Embryonic facial prominence (tissue), 1 donor: Measurements from ENCODE around the gene EPN1.

Experiments used
- DNase-seq: peaks from one replicate; pipeline ENCODE4 v3.0.0-alpha.2; 2016; ENCODE audit errors: extremely low spot score

EPN1 gene

GRCh38 chr19:55660991-55661390, 14.0 kb upstream of the EPN1 start:
- no peak for DNase-seq

GRCh38 chr19:55661826-55662225, 13.2 kb upstream of the EPN1 start:
- DNase-seq = no peak

GRCh38 chr19:55663846-55664536, 11.0 kb upstream of the EPN1 start:
- DNase-seq = no peak

DNA sequence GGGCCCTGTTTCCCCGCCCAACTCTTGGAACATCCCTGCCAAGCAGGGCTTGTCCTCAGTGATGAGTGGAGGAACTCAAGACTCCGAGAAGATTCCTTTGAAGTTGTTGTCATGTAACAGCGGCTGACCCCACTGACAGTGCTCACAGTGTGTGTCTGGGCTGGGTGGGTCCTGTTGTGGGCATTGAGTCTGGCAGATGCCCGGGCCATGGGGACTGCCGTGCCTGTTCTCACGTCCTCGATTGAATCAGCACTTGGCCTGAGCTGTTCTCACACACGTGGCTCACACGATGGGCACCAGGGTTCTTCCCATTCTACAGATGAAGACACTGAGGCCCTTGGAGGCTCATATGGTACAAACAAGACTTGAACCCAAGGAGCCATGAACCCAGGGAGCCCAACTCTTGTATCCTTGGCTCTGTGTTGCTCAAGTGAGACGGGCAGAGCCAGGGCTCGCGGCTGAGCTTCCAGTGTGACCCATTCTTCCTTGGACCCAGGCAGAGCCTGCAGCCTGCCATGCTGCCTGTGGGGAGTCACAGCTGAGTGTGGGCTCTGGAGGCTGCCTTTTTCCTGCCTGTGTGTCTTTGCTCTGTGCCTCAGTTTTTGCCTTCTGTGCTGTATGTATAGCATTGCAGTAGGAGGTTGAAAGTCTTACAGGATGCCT, 8.6 kb upstream of the EPN1 start:
- no peak for DNase-seq

GRCh38 chr19:55667006-55667381, 8.0 kb upstream of the EPN1 start:
- DNase-seq = no peak

GRCh38 chr19:55667511-55667910, 7.5 kb upstream of the EPN1 start:
- no peak for DNase-seq

DNA sequence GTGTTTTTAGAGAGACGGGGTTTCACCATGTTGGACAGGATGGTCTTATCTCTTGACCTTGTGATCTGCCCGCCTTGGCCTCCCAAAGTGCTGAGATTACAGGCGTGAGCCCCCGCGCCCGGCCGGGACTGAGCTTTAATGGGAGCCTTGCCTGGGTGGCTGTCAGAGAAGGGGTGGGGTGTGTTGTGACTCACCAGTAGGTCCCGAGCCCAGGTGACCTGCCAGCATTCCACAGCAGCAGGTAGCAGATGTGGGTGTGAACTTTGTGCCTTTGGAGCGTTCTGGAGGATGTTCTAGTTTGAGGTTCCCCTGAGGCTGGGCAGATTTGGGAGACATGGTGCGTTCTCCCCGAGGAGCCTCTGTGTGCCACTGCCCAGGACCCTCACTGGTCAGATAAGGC, 7.1 kb upstream of the EPN1 start:
- DNase-seq = no peak

- no peak for DNase-seq
These were observed 6.2 kb upstream of the EPN1 start for GRCh38 chr19:55668603-55669348.

DNA sequence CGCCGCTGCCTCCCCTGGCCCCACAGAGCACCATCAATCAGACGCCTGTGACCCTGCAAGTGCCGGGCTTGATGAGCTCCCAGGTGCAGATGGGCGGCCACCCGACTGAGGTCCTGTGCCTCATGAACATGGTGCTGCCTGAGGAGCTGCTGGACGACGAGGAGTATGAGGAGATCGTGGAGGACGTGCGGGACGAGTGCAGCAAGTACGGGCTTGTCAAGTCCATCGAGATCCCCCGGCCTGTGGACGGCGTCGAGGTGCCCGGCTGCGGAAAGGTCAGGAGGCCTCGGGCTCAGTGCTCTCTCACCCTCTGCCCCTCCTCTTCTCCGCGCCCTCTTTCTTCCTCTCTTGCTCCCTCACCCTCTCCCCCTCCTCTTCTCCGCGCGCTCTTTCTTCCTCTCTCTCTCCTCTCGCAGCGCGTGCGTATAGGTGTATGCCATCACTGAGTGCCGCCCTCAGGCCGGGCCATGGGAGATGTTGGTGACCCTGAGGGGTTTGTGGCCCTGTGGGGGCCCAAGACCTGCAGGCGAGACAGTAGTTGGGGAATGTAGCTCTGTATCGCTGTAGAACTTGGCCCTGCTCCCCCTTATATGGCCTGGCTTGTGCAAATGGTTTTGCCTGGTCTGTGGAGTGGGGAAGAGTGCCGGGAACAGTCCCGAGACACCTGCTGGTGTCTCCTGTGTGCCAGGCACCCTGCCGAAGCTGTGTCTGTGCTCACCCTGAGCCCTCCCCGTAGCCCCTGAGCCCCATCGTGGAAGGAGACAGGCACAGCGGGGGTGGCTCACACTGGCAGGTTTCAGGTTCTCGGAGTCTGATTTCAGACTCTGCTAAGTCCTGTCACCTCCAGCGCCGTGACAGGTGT, 5.4 kb upstream of the EPN1 start:
- DNase-seq = no peak

DNA sequence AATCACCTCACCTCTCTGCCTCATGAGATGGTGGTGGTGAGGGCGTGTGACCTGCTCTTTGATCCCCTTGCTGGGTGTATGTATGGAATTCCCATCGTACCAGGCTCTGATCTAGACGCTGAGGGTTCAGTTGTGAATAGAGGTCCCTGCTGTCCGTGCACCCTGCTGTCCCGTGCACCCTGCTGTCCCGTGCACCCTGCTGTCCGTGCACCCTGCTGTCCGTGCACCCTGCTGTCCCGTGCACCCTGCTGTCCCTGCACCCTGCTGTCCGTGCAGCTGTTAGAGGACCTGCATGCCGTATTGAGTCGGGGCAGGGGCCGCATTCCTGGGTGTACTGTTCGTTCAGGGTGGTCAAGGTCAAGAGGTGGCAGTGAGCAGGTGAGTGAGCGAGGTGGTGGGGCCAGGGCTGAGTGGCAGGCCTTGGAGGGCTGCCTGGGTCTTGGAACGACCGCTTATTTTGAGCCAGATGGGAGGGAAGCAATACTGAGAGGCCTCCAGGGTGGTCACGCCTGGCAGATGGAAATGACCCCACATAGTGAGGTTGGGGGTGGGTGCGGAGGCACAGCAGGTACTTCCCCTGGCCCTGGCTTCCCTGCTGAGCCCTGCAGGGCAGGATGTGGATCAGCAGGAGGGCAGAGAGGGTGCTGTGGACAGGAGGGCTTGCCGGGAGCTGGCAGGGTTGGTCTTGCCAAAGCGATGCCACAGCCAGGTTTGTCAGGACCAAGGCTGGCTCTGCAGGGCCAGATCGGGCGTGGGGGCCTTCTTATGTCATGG, 4.6 kb upstream of the EPN1 start:
- no peak for DNase-seq

- DNase-seq = no peak
These were observed 4.0 kb upstream of the EPN1 start for GRCh38 chr19:55671054-55671378.

DNA sequence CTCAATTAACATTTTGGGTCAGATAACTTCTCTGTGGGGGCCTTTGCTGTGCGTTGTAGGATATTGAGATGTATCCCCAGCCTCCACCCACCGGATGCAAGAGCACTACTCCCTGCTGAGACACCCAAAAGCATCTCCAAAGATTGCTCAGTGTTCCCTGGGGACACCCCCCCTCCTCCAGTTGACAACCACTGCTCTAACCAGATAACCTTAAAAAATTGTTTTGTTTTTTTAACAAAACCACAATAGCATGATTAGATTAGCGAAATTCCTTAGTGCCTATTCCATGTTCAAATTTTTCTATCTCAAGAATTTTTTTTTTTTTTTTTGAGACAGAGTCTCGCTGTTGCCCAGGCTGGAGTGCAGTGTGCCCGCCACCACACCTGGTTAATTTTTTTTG, 2.6 kb upstream of the EPN1 start:
- DNase-seq = no peak

- no peak for DNase-seq
These were observed 1.6 kb upstream of the EPN1 start for GRCh38 chr19:55673465-55673864.

- no peak for DNase-seq
These were observed 1.1 kb upstream of the EPN1 start for GRCh38 chr19:55673889-55674288.

GRCh38 chr19:55674459-55674840, 576 bp upstream of the EPN1 start:
- no peak for DNase-seq

DNA sequence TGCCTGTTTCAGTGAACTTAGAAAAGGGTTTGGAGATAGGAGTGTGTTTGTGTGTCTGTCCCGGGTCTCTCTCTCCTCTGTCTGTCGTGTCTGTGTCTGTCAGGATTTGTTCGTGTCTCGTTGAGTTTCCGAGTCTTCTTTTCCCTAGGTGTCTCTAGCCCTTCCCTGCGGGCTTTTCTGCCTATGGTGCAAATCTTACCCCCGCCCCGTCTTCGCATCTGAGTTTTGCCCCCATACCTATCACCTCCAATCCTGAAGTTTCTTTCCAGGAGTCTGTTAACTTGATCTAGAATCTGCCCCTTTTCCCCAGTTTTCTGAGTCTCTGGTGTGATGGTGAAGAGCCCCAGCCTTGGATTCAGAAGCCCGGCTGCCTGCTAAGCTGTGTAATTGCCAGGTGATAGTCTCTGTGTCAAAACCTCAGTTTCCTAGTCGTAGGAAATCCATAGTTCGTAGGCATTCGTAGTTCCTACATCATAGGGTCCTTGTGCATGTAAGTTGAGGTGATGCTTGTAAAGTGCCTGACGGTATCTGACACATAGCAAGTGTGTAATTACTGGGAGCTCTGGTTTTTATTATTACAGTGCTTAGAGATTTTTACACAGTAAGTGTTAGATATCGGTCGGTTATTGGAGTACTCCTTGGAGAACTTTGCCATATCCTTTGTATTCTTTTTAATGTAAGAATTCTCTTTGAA, 782 bp downstream of the EPN1 start:
- DNase-seq = no peak

GRCh38 chr19:55676383-55676782, 1.4 kb downstream of the EPN1 start:
- DNase-seq = no peak

GRCh38 chr19:55676889-55677505, 2.0 kb downstream of the EPN1 start:
- DNase-seq = no peak

- DNase-seq = no peak
These were observed 2.6 kb downstream of the EPN1 start for GRCh38 chr19:55677572-55678028.

GRCh38 chr19:55678121-55678671, 3.2 kb downstream of the EPN1 start:
- no peak for DNase-seq
